GM21447 (cell line): ENCODE data around the gene RANGAP1.
"Not testable (repeated sequence)": the region's sequence is repeated elsewhere in the genome, so short reads cannot be mapped to it uniquely, and the experiment has no call there.

ENCODE experiments used
- ATAC-seq: cut with Tn5 transposase; IDR thresholded peaks from one replicate; pipeline ENCODE4 v1.9.1; 2021; ENCODE audit not compliant: unreplicated experiment

RANGAP1 gene

GRCh38 chr22:41301085-41302020 lies 15.4 kb upstream of the RANGAP1 start, which contains the start of gene ZC3H7B:
TSS of gene ZC3H7B (plus strand) at chr22:41301525. CDS start at chr22:41320661, 19,136 bp downstream.
- ATAC-seq, result peak; percentile 79

DNA sequence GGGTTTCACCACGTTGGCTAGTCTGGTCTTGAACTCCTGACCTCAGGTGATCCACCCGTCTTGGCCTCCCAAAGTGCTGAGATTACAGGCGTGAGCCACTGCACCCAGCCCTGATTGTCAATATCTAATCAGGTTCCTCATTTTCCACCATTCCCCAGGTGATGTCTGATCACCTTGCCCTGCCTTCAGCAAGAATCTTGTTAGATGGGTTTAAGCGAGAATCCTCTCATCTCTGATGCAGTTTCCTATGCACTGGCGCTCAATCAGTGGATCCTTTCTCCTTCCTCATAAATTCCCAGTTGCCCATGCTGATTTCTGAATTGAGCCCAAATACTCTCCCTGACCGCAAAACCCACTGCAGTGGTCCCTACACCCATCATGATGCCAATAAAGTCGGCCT lies 14.7 kb upstream of the RANGAP1 start:
- ATAC-seq, result no peak

DNA sequence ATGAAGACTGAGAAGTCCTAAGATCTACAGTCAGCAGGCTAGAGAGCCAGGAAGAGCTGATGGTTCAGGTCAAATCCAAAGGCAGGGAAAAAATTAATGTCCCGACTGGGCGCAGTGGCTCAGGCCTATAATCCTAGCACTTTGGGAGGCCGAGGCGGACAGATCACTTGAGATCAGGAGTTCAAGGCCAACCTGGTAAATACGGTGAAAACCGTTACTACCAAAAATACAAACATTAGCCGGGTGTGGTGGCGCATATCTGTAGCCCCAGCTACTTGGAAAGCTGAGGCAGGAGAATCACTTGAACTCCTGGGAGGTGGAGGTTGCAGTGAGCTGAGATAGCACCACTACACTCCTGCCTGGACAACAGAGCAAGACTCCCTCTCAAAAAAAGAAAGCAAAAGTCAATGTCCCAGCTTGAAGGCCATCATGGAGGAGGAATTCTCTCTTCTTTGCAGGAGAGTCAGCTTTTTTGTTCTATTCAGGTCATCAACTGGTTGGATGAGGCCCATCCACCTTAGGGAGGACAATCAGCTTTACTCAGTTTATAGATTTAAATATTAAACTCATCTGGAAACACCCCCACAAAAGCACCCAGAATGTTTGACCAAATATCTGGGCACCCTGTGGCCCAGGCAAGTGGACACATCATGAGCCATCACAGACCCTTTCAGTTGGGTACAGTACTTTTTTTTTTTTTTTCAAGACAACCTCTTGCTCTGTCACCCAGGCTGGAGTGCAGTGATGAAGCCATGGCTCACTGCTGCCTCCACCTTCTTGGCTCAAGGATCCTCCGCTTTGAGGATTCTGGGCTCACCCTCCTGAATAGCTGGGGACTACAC lies 11.1 kb upstream of the RANGAP1 start:
- no peak for ATAC-seq

GRCh38 chr22:41294816-41295215 lies 8.8 kb upstream of the RANGAP1 start:
- ATAC-seq, result not testable (repeated sequence)

GRCh38 chr22:41290262-41291221 lies 4.6 kb upstream of the RANGAP1 start:
- ATAC-seq, result no peak

- ATAC-seq, result no peak
Observed at GRCh38 chr22:41289671-41290070, 3.7 kb upstream of the RANGAP1 start.

DNA sequence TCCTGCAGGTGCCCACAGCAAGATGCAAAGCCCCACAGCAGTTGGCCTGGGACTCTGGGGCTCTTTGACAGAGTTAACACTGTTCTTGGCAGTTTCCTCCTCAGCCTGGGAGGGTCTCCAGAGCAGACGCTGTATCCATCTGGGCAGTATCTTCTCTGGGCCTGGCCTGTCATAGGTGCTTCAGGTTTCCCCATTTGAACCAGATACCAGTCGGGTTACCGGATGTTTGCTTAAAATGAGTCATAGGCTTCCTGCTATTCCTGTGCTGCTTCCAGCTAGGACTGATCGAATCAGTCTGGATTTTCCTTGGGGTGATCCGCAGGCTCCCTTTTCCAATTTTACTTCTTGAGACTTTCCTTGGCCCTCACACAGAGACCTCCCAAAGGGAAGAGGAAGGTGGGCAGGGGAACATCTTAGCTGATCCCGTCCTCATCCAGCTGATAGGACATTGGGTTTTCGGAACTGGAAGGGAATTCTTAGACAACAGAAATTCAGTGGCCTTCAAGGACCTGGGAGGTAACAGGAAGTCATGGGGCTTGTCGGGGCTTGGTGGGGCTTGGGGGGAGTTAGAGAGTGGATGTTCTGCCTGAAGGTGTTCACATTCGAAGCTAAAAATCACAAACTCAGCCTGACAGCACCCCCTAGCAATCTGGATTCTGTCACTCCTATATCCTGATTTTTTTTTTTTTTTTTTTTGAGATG lies 2.4 kb upstream of the RANGAP1 start:
- ATAC-seq, result no peak

GRCh38 chr22:41286639-41287091 lies 678 bp upstream of the RANGAP1 start:
- ATAC-seq, result no peak

GRCh38 chr22:41285441-41285819 lies 557 bp downstream of the RANGAP1 start:
- no peak for ATAC-seq

DNA sequence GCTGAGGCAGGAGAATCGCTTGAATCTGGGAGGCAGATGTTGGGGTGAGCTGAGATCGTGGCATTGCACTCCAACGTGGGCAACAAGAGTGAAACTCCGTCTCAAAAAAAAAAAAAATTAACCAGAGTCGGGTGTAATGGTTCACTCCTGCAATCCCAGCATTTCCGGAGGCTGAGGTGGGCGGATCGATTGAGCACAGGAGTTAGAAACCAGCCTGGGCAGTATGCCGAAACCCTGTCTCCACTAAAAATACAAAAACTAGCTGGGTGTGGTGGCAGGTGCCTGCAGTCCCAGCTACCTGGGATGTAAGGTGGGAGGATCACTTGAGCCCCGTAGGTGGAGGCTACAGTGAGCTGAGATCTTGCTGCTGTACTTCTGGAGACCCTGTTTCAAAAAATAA lies 1.5 kb downstream of the RANGAP1 start:
- ATAC-seq, result no peak

GRCh38 chr22:41280854-41281253 lies 5.1 kb downstream of the RANGAP1 start:
- ATAC-seq, result no peak

DNA sequence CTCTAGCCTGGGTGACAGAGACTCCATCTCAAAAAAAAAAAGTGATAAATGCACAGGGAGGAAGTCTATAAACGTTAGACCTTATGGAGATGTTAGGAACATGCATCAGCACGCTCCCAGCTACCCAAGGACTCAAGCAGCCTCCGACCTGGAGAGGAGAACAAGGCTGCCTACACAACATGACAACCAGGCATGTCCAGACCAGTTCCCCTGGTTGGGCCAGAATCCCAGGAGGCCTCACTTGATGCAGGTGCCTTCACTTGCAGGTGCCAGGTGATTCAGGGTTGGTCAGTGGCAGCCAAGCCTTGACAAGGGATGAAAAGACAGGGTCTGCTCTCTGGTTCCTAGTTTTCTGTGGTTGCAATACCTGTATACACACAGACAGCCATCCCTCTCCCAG lies 5.9 kb downstream of the RANGAP1 start:
- ATAC-seq, result no peak

DNA sequence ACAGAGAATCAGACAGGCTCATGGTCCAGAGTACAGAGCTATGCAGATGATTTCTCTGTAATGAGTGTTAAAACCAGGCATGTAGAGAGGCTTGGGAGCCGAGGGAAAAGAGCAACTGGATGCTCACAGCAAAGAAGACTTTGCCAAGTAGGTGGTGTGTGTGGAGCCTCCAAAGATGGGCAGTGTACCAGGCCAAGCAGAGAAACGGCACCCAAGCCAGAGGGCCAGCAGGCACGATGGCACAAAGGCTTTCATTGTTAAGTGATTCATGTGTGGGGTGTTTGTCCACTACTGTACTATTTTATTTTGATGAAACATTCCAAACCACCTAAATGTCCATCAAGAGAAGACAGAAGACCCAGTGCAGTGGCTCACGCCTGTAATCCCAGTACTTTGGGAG lies 11.1 kb downstream of the RANGAP1 start:
- ATAC-seq, result no peak

DNA sequence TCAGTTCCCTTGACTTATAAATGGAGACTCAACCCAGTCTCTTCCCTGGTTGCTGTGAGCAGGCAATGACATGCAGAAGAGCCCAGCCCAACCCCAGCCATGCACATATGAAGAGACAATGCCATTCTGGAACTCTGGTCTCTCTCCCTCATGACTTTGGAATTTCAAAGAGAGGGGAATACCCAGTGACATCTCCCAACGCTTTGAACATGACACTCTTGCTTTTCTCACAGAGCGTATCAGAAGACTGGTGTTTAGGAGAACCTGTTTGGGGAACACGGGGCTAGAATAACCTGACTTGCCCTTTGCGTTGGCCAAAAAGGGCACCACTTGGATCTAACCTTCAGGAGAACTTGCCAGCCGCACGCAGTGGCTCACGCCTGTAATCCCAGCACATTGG lies 12.9 kb downstream of the RANGAP1 start:
- no peak for ATAC-seq

GRCh38 chr22:41271787-41272186 lies 14.2 kb downstream of the RANGAP1 start:
- ATAC-seq, result no peak

- no peak for ATAC-seq
Observed at GRCh38 chr22:41267958-41268357, 18.0 kb downstream of the RANGAP1 start.

DNA sequence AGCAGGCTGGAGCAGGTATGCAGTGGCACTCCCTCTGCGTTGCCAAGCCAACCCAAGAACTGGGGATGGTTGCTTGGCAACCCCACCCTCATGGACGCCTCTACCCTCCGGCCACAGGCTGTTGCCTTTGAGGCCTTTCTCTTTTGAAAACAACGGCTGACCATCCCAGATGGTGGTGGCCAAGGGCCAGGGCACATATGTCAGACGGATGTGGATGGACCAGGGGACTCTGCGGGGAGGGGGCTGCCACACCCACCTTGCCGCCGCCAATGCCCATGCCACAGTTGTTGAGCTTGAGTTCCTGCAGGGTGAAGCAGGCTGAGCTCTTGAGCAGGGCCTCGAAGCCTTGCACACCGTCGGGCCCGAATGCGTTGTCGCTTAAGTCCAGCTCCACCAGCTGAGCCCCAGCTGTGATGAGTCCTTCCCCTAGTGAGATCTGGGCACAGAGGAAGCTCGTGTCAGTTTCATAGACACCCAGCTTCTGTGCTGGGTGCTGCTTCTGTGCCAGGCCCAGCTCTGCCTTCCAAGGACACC lies 21.5 kb downstream of the RANGAP1 start:
- no peak for ATAC-seq

DNA sequence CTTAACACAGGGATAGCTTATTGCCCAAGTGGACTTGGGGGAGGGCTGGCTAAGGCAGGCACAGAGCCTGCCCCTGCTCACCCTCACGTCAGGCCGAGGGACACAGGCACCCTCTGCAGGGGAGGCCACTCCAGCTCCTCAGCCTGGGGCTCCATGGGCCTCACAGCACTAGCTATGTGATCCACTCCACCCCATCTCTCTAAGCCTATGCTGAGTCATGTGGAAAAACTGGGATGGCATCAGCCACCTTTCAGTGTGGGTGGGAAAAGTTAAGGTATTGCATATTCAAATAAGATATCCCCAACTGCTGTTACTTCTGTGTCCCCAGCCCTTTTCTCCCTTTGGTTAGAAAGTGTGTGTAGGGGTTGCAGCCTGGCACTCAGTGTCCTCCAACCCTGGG lies 22.3 kb downstream of the RANGAP1 start:
- no peak for ATAC-seq

DNA sequence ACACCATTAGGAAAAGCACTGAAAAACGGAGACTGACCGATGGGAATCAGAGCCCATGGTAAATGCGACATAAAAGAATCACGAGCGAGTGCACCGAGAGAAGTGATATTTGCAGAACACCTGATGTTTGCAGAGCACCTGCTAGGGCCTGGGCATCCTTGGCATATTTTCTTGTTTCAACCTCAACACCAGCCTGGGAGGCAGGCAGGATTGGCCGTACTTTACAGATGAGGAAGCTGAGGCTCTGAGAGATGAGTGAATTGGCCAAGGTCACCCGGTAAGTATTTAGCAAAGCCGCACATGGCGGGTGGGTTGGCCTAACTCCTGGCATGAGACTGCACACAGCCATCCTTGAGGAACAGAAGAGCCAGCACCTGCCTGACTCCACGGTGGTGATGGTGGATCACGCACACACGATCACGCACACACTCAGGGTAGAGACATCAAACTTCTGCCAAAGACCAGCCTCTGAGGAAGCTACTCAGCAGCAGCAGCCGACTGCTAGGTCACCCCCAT lies 23.7 kb downstream of the RANGAP1 start:
- ATAC-seq, result no peak
